Liver (tissue), 9 donors: ENCODE results near the gene KCNJ4. TPM values are rescaled to one million over a fixed set of nuclear protein-coding genes. Genes with fewer than 3 reads are reported as not detected.

Source experiments
- DNase-seq: peaks from one replicate; pipeline ENCODE4 v3.0.0-alpha.2; 2017; ENCODE audit warnings: low spot score
- H3K27ac ChIP-seq, 2 donors: one replicate each; pipeline ENCODE4 v1.7.0; 2013; ENCODE audit warnings: inconsistent platforms in 2 of 2, low read length in 2 of 2, control low read depth in 1 of 2, low read depth in 1 of 2, mild to moderate bottlenecking in 1 of 2
- H3K27me3 ChIP-seq, 4 donors: one replicate each; pipeline versions ENCODE4 v1.6.1 to v1.7.0; 2013; ENCODE audit warnings: low read length in 3 of 4, inconsistent platforms in 1 of 4, mild to moderate bottlenecking in 1 of 4, moderate library complexity in 1 of 4; ENCODE audit not compliant: control insufficient read depth in 4 of 4, insufficient read depth in 4 of 4
- H3K36me3 ChIP-seq, 4 donors: one replicate each; pipeline versions ENCODE4 v1.6.1 to v1.7.0; 2013; ENCODE audit warnings: low read length in 3 of 4, mild to moderate bottlenecking in 3 of 4, low read depth in 1 of 4, moderate library complexity in 1 of 4; ENCODE audit not compliant: control insufficient read depth in 4 of 4, insufficient read depth in 3 of 4
- H3K4me1 ChIP-seq, 4 donors: one replicate each; pipeline versions ENCODE4 v1.6.1 to v1.7.0; 2013; ENCODE audit warnings: low read length in 3 of 4, mild to moderate bottlenecking in 3 of 4, moderate library complexity in 1 of 4; ENCODE audit not compliant: control insufficient read depth in 4 of 4, insufficient read depth in 4 of 4
- H3K4me3 ChIP-seq, 3 donors: one replicate each; pipeline versions ENCODE4 v1.6.1 to v1.7.0; 2013; ENCODE audit warnings: low read length in 3 of 3, control low read depth in 1 of 3, low read depth in 1 of 3, mild to moderate bottlenecking in 1 of 3
- H3K9ac ChIP-seq, 2 donors: one replicate each; pipeline ENCODE4 v1.7.0; 2013; ENCODE audit warnings: low read length in 2 of 2, mild to moderate bottlenecking in 2 of 2, moderate library complexity in 2 of 2, control low read depth in 1 of 2, low read depth in 1 of 2
- H3K9me3 ChIP-seq, 4 donors: one replicate each; pipeline versions ENCODE4 v1.6.1 to v1.7.0; 2013; ENCODE audit warnings: low read length in 3 of 4; ENCODE audit not compliant: control insufficient read depth in 4 of 4
- CTCF ChIP-seq: fragments of 150-350 bp; IDR thresholded peaks from 2 replicates; pipeline ENCODE4 v1.5.1; 2017; ENCODE audit warnings: improper control_type of control experiment, low read depth, low read length; ENCODE audit not compliant: missing input control
- EGR1 ChIP-seq, 2 donors: IDR thresholded peaks; 2 replicates each; pipeline ENCODE4 v1.6.1; 2016 to 2018; ENCODE audit warnings: antibody characterized with exemption in 2 of 2, low read depth in 2 of 2
- FOXA1 ChIP-seq: IDR thresholded peaks from 2 replicates; pipeline ENCODE4 v1.6.1; 2016; ENCODE audit warnings: antibody characterized with exemption
- FOXA2 ChIP-seq: IDR thresholded peaks from 2 replicates; pipeline ENCODE4 v1.6.1; 2016; ENCODE audit warnings: antibody characterized with exemption
- GABPA ChIP-seq, 2 donors: IDR thresholded peaks in 1 of 2; conservative IDR thresholded peaks in 1 of 2; 2 replicates each; pipeline ENCODE4 v1.6.1; 2016; ENCODE audit warnings: antibody characterized with exemption in 2 of 2, mild to moderate bottlenecking in 1 of 2, moderate library complexity in 1 of 2
- HNF4A ChIP-seq, 2 donors: conservative IDR thresholded peaks; 2 replicates each; pipeline ENCODE4 v1.6.1; 2016; ENCODE audit warnings: antibody characterized with exemption in 2 of 2, mild to moderate bottlenecking in 2 of 2
- JUND ChIP-seq, 2 donors: IDR thresholded peaks; 2 replicates each; pipeline ENCODE4 v1.6.1; 2016; ENCODE audit warnings: antibody characterized with exemption in 2 of 2
- NR2F2 ChIP-seq: IDR thresholded peaks from 2 replicates; pipeline ENCODE4 v1.6.1; 2016; ENCODE audit warnings: antibody characterized with exemption
- RAD21 ChIP-seq, 2 donors: IDR thresholded peaks; 2 replicates each; pipeline ENCODE4 v1.6.1; 2016; ENCODE audit warnings: antibody characterized with exemption in 2 of 2, mild to moderate bottlenecking in 2 of 2
- RXRA ChIP-seq, 2 donors: IDR thresholded peaks; 2 replicates each; pipeline ENCODE4 v1.6.1; 2017 to 2018; ENCODE audit warnings: antibody characterized with exemption in 2 of 2, mild to moderate bottlenecking in 1 of 2
- SP1 ChIP-seq: IDR thresholded peaks from 2 replicates; pipeline ENCODE4 v1.6.1; 2018; ENCODE audit warnings: antibody characterized with exemption, mild to moderate bottlenecking
- TAF1 ChIP-seq: conservative IDR thresholded peaks from 2 replicates; pipeline ENCODE4 v1.6.1; 2016; ENCODE audit warnings: antibody characterized with exemption, mild to moderate bottlenecking
- YY1 ChIP-seq: IDR thresholded peaks from 2 replicates; pipeline ENCODE4 v1.6.1; 2016; ENCODE audit warnings: antibody characterized with exemption, mild to moderate bottlenecking
- WGBS: extraction: QIAGEN DNeasy Blood & Tissue Kit; methylation state at CpG from one replicate; pipeline ENCODE4 v1.1.7; 2013; 5-methylcytosine and 5-hydroxymethylcytosine counted together
- polyA plus RNA-seq, 2 donors: library from polyadenylated mRNA; stranded (reverse) in 1 of 2; unstranded in 1 of 2; fragments of 200-250 nt in 1 of 2; fragments of >200 nt in 1 of 2; fragmentation: Nextera tagmentation in 1 of 2; extraction: Ambion mirVana in 1 of 2; gene quantifications; one replicate each; pipeline versions ENCODE4 v1.2.1 to v1.2.3, GENCODE V29; 2013 to 2015
- total RNA-seq, 2 donors: library from RNA; depleted of rRNA; stranded (reverse); fragments of >200 nt; gene quantifications; one replicate each; pipeline ENCODE4 v1.2.3, GENCODE V29; 2014
- TF ChIP-seq, protein P1 (sequence below): IDR thresholded peaks from 2 replicates; pipeline ENCODE4 v1.6.1; 2016; ENCODE audit warnings: antibody characterized with exemption
- TF ChIP-seq, protein P2 (sequence below): IDR thresholded peaks from 2 replicates; pipeline ENCODE4 v1.6.1; 2016; ENCODE audit warnings: antibody characterized with exemption
- TF ChIP-seq, protein P3 (sequence below): IDR thresholded peaks from 2 replicates; pipeline ENCODE4 v1.6.1; 2016; ENCODE audit warnings: antibody characterized with exemption
- TF ChIP-seq, protein P4 (sequence below): IDR thresholded peaks from 2 replicates; pipeline ENCODE4 v1.6.1; 2016; ENCODE audit warnings: antibody characterized with exemption, mild to moderate bottlenecking
- donor health status: healthy.
- donor health status: healthy.
- donor health status: healthy.
- donor health status: healthy.
- donor health status: healthy.

Gene KCNJ4
- total and polyA plus RNA-seq, 4 donors, result 0.05 TPM; not detected in 3

GRCh38 chr22:38477585-38477984, 22.6 kb upstream of the KCNJ4 start:
- H3K9ac ChIP-seq, result no peak overlapping the region
- TF ChIP-seq YY1 (no peak), CTCF (no peak), GABPA (IDR thresholded peaks at IDR 0.05 in 1 of 2, conservative IDR thresholded peaks at IDR 0.05 in 1 of 2) (no peak), RAD21 (IDR thresholded peaks at IDR 0.05) (no peak), HNF4A (conservative IDR thresholded peaks at IDR 0.05) (no peak), SP1 (no peak), FOXA2 (no peak), NR2F2 (no peak), JUND (IDR thresholded peaks at IDR 0.05) (no peak), TAF1 (no peak)
- TF ChIP-seq, protein P1, sequence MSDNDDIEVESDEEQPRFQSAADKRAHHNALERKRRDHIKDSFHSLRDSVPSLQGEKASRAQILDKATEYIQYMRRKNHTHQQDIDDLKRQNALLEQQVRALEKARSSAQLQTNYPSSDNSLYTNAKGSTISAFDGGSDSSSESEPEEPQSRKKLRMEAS, result no peak
- TF ChIP-seq, protein P2, sequence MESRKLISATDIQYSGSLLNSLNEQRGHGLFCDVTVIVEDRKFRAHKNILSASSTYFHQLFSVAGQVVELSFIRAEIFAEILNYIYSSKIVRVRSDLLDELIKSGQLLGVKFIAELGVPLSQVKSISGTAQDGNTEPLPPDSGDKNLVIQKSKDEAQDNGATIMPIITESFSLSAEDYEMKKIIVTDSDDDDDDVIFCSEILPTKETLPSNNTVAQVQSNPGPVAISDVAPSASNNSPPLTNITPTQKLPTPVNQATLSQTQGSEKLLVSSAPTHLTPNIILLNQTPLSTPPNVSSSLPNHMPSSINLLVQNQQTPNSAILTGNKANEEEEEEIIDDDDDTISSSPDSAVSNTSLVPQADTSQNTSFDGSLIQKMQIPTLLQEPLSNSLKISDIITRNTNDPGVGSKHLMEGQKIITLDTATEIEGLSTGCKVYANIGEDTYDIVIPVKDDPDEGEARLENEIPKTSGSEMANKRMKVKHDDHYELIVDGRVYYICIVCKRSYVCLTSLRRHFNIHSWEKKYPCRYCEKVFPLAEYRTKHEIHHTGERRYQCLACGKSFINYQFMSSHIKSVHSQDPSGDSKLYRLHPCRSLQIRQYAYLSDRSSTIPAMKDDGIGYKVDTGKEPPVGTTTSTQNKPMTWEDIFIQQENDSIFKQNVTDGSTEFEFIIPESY, result no peak
- TF ChIP-seq, protein P3, sequence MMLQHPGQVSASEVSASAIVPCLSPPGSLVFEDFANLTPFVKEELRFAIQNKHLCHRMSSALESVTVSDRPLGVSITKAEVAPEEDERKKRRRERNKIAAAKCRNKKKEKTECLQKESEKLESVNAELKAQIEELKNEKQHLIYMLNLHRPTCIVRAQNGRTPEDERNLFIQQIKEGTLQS, result no peak
- H3K27me3 ChIP-seq, result no peaks in the 10 kb centered on the region
- no peak for DNase-seq
- no peaks in the 10 kb centered on the region for H3K4me1 ChIP-seq
- 87% methylated on average over 1 of the region's 1 CpG for WGBS
- no peak overlapping the region for H3K27ac ChIP-seq
- H3K36me3 ChIP-seq, result peaks cover 3 to 17% (median 13%) of the 10 kb centered on the region in 4 donors
- no peaks in the 10 kb centered on the region for H3K9me3 ChIP-seq
- no peak overlapping the region for H3K4me3 ChIP-seq

GRCh38 chr22:38474003-38474607, 19.1 kb upstream of the KCNJ4 start:
- H3K4me3 ChIP-seq, result no peak overlapping the region
- no peaks in the 10 kb centered on the region for H3K27me3 ChIP-seq
- DNase-seq, result no peak
- TF ChIP-seq GABPA (IDR thresholded peaks at IDR 0.05 in 1 of 2, conservative IDR thresholded peaks at IDR 0.05 in 1 of 2) (no peak), FOXA1 (no peak), RXRA (IDR thresholded peaks at IDR 0.05) (no peak), NR2F2 (no peak), SP1 (no peak), CTCF (no peak), EGR1 (IDR thresholded peaks at IDR 0.05; ENCODE audit: low read depth in 2 of 2) (no peak), TAF1 (no peak)
- TF ChIP-seq, protein P4, sequence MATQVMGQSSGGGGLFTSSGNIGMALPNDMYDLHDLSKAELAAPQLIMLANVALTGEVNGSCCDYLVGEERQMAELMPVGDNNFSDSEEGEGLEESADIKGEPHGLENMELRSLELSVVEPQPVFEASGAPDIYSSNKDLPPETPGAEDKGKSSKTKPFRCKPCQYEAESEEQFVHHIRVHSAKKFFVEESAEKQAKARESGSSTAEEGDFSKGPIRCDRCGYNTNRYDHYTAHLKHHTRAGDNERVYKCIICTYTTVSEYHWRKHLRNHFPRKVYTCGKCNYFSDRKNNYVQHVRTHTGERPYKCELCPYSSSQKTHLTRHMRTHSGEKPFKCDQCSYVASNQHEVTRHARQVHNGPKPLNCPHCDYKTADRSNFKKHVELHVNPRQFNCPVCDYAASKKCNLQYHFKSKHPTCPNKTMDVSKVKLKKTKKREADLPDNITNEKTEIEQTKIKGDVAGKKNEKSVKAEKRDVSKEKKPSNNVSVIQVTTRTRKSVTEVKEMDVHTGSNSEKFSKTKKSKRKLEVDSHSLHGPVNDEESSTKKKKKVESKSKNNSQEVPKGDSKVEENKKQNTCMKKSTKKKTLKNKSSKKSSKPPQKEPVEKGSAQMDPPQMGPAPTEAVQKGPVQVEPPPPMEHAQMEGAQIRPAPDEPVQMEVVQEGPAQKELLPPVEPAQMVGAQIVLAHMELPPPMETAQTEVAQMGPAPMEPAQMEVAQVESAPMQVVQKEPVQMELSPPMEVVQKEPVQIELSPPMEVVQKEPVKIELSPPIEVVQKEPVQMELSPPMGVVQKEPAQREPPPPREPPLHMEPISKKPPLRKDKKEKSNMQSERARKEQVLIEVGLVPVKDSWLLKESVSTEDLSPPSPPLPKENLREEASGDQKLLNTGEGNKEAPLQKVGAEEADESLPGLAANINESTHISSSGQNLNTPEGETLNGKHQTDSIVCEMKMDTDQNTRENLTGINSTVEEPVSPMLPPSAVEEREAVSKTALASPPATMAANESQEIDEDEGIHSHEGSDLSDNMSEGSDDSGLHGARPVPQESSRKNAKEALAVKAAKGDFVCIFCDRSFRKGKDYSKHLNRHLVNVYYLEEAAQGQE, result no peak
- TF ChIP-seq, protein P1, result no peak
- TF ChIP-seq, protein P2, result no peak
- 81% methylated on average over 10 of the region's 10 CpGs for WGBS
- peaks cover 0 to 1% (median 0%) of the 10 kb centered on the region in 4 donors for H3K36me3 ChIP-seq
- H3K4me1 ChIP-seq, result no peaks in the 10 kb centered on the region
- H3K9me3 ChIP-seq, result no peaks in the 10 kb centered on the region
- H3K9ac ChIP-seq, result no peak overlapping the region
- no peak overlapping the region for H3K27ac ChIP-seq
